ENCODE data around the gene DHX57.

DNA sequence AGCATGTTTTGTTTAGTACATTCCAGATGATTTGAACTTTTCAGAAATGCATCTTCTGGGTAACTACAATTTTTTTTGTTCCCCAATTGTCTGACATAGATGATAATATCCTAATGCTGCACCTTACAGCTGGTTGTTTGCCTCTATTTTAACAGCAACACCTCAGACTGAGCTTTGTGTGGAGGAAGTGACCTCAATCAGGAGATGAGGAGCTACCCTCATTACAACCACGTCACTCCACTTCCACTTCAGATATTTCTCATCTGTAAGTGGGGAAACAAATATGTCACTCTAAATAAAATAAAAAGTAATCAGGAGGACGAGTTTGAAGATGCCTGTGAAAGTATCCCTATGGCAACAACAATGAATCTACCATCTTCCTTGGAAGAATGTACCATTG lies 112.5 kb downstream of the DHX57 start:
- TF ChIP-seq, protein P1, sequence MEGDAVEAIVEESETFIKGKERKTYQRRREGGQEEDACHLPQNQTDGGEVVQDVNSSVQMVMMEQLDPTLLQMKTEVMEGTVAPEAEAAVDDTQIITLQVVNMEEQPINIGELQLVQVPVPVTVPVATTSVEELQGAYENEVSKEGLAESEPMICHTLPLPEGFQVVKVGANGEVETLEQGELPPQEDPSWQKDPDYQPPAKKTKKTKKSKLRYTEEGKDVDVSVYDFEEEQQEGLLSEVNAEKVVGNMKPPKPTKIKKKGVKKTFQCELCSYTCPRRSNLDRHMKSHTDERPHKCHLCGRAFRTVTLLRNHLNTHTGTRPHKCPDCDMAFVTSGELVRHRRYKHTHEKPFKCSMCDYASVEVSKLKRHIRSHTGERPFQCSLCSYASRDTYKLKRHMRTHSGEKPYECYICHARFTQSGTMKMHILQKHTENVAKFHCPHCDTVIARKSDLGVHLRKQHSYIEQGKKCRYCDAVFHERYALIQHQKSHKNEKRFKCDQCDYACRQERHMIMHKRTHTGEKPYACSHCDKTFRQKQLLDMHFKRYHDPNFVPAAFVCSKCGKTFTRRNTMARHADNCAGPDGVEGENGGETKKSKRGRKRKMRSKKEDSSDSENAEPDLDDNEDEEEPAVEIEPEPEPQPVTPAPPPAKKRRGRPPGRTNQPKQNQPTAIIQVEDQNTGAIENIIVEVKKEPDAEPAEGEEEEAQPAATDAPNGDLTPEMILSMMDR (IDR thresholded peaks at IDR 0.05; ENCODE audit: insufficient read depth, low read depth, low read length), result no peak
- TF ChIP-seq EZH2 (IDR thresholded peaks at IDR 0.05; ENCODE audit: insufficient read depth, low read length), result no peak

Data from astrocyte (in vitro differentiated cells and primary cell).